ENCODE results near the gene IL31. TPM values are rescaled to one million over a fixed set of nuclear protein-coding genes. Genes with fewer than 3 reads are reported as not detected.
"Not testable (repeated sequence)": the region's sequence is repeated elsewhere in the genome, so short reads cannot be mapped to it uniquely, and the experiment has no call there.

IL31 gene
- total and polyA plus RNA-seq, 4 donors: not detected

DNA sequence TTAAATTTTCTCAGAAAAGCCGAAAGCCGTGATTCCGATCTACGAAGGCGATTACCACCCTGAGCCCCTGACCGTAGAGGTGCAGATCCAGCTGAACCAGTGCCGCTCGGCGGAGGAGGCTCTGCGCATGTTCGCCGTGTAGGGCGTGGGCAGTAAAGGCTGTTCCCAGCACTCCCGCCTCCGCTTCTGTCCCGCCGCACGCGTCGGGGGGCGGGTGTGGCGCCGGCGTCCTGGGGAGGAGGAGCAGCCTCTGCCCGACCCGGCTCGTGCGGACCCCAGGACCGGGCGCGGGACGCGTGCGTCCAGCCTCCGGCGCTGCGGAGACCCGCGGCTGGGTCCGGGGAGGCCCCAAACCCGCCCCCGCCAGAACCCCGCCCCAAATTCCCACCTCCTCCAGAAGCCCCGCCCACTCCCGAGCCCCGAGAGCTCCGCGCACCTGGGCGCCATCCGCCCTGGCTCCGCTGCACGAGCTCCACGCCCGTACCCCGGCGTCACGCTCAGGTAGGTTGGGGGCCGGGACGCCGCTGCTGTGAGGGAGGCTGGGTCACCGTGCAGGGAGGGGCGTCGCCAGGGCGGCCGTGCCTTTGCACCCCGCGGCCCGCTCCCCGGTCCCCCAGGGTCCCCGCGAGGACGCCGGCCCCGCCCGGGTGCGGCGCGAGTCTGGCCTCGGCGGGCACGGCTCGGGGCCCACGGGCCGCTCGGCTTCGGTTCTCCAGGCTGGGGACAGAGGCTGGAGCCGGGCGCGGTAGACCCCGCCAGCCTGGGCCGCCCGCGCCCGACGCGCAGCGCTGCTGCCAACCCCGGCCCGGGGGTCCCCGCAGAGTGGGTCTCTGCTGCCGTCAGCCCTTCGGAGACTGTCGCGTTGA, 29.5 kb upstream of the IL31 start, which contains the start of gene B3GNT4:
Gene B3GNT4 (plus strand): TSS at position 409 of the 866 bp plus-strand sequence. CDS start 910 bp downstream, outside the sequence.
- WGBS: 2% methylated on average over 104 of the region's 104 CpGs
- peaks cover 9 to 20% (median 12%) of the 10 kb centered on the region in 4 donors for H3K4me1 ChIP-seq (ENCODE audit: control insufficient read depth in 4 of 4, insufficient read depth in 4 of 4, low read length in 3 of 4)
- H3K9me3 ChIP-seq (ENCODE audit: control insufficient read depth in 4 of 4, low read length in 3 of 4): no peaks in the 10 kb centered on the region
- H3K4me3 ChIP-seq (ENCODE audit: low read depth in 1 of 3, low read length in 3 of 3): peak within 1 kb of the TSS in 2 of 3 donors; percentile 52 to 66
- peaks cover 3 to 16% (median 8%) of the 10 kb centered on the region in 4 donors for H3K36me3 ChIP-seq (ENCODE audit: control insufficient read depth in 4 of 4, insufficient read depth in 3 of 4, low read depth in 1 of 4, low read length in 3 of 4)
- peak; percentile 34 to 61 for TF ChIP-seq EGR1 (IDR thresholded peaks at IDR 0.05; ENCODE audit: low read depth in 2 of 2)
- TF ChIP-seq YY1 (IDR thresholded peaks at IDR 0.05): no peak
- H3K9ac ChIP-seq (ENCODE audit: low read depth in 1 of 2, low read length in 2 of 2): no peak within 1 kb of the TSS
- H3K27me3 ChIP-seq (ENCODE audit: control insufficient read depth in 4 of 4, insufficient read depth in 4 of 4, low read length in 3 of 4): peaks cover 0 to 4% (median 2%) of the 10 kb centered on the region in 4 donors
- no peak within 1 kb of the TSS for H3K27ac ChIP-seq (ENCODE audit: low read depth in 1 of 2, low read length in 2 of 2)
- DNase-seq (ENCODE audit: low spot score): no peak

DNA sequence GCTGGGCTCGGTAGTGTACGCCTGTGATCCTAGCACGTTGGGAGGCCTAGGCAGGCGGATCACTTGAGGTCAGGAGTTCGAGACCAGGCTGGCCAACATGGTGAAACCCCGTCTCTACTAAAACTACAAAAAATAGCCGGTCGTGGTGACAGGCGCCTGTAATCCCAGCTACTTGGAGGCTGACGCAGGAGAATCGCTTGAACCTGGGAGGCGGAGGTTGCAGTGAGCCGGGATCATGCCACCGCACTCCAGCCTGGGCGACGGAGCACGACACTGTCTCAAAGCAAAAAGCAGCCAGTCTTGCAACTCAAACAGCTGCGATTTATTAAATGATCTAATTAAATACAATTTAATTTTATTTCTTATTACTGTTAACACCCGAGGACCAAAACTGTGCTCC, 28.8 kb upstream of the IL31 start:
- not testable (repeated sequence) for DNase-seq (ENCODE audit: low spot score)

DNA sequence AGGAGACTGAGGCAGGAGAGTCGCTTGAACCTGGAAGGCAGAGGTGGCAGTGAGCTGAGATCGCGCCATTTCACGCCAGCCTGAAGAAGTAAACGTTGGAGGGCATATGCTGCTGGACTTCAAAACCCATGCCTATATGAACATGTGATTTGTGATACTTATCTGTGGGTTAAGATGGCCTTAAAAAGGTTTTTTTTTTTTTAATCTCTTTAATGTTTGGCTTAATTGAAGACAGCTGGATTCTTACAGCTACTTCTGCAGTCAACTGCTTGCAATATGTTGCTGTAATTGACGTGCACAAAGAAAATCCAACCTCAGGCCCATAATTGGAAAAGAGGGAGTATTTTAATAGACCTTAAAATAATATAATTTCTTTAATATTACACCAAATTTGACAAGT, 28.0 kb upstream of the IL31 start:
- peaks cover 0 to 4% (median 2%) of the 10 kb centered on the region in 4 donors for H3K27me3 ChIP-seq (ENCODE audit: control insufficient read depth in 4 of 4, insufficient read depth in 4 of 4, low read length in 3 of 4)
- WGBS: 97% methylated on average over 6 of the region's 6 CpGs
- no peak overlapping the region for H3K4me3 ChIP-seq (ENCODE audit: low read depth in 1 of 3, low read length in 3 of 3)
- no peak for TF ChIP-seq YY1 (IDR thresholded peaks at IDR 0.05)
- no peak for TF ChIP-seq JUND (IDR thresholded peaks at IDR 0.05)
- TF ChIP-seq FOXA2 (IDR thresholded peaks at IDR 0.05): no peak
- TF ChIP-seq ATF3 (IDR thresholded peaks at IDR 0.05): no peak
- TF ChIP-seq, protein P1, sequence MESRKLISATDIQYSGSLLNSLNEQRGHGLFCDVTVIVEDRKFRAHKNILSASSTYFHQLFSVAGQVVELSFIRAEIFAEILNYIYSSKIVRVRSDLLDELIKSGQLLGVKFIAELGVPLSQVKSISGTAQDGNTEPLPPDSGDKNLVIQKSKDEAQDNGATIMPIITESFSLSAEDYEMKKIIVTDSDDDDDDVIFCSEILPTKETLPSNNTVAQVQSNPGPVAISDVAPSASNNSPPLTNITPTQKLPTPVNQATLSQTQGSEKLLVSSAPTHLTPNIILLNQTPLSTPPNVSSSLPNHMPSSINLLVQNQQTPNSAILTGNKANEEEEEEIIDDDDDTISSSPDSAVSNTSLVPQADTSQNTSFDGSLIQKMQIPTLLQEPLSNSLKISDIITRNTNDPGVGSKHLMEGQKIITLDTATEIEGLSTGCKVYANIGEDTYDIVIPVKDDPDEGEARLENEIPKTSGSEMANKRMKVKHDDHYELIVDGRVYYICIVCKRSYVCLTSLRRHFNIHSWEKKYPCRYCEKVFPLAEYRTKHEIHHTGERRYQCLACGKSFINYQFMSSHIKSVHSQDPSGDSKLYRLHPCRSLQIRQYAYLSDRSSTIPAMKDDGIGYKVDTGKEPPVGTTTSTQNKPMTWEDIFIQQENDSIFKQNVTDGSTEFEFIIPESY (IDR thresholded peaks at IDR 0.05): no peak
- TF ChIP-seq FOXA1 (IDR thresholded peaks at IDR 0.05): no peak
- TF ChIP-seq MAX (IDR thresholded peaks at IDR 0.05): no peak
- TF ChIP-seq SP1 (IDR thresholded peaks at IDR 0.05): no peak
- TF ChIP-seq, protein P2, sequence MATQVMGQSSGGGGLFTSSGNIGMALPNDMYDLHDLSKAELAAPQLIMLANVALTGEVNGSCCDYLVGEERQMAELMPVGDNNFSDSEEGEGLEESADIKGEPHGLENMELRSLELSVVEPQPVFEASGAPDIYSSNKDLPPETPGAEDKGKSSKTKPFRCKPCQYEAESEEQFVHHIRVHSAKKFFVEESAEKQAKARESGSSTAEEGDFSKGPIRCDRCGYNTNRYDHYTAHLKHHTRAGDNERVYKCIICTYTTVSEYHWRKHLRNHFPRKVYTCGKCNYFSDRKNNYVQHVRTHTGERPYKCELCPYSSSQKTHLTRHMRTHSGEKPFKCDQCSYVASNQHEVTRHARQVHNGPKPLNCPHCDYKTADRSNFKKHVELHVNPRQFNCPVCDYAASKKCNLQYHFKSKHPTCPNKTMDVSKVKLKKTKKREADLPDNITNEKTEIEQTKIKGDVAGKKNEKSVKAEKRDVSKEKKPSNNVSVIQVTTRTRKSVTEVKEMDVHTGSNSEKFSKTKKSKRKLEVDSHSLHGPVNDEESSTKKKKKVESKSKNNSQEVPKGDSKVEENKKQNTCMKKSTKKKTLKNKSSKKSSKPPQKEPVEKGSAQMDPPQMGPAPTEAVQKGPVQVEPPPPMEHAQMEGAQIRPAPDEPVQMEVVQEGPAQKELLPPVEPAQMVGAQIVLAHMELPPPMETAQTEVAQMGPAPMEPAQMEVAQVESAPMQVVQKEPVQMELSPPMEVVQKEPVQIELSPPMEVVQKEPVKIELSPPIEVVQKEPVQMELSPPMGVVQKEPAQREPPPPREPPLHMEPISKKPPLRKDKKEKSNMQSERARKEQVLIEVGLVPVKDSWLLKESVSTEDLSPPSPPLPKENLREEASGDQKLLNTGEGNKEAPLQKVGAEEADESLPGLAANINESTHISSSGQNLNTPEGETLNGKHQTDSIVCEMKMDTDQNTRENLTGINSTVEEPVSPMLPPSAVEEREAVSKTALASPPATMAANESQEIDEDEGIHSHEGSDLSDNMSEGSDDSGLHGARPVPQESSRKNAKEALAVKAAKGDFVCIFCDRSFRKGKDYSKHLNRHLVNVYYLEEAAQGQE (IDR thresholded peaks at IDR 0.05): no peak
- TF ChIP-seq, protein P3, sequence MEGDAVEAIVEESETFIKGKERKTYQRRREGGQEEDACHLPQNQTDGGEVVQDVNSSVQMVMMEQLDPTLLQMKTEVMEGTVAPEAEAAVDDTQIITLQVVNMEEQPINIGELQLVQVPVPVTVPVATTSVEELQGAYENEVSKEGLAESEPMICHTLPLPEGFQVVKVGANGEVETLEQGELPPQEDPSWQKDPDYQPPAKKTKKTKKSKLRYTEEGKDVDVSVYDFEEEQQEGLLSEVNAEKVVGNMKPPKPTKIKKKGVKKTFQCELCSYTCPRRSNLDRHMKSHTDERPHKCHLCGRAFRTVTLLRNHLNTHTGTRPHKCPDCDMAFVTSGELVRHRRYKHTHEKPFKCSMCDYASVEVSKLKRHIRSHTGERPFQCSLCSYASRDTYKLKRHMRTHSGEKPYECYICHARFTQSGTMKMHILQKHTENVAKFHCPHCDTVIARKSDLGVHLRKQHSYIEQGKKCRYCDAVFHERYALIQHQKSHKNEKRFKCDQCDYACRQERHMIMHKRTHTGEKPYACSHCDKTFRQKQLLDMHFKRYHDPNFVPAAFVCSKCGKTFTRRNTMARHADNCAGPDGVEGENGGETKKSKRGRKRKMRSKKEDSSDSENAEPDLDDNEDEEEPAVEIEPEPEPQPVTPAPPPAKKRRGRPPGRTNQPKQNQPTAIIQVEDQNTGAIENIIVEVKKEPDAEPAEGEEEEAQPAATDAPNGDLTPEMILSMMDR (IDR thresholded peaks at IDR 0.05; ENCODE audit: low read depth, low read length, missing input control): no peak
- no peak overlapping the region for H3K27ac ChIP-seq (ENCODE audit: low read depth in 1 of 2, low read length in 2 of 2)
- no peaks in the 10 kb centered on the region for H3K9me3 ChIP-seq (ENCODE audit: control insufficient read depth in 4 of 4, low read length in 3 of 4)
- DNase-seq (ENCODE audit: low spot score): no peak
- no peak overlapping the region for H3K9ac ChIP-seq (ENCODE audit: low read depth in 1 of 2, low read length in 2 of 2)
- peaks cover 0 to under 1% (median 0%) of the 10 kb centered on the region in 4 donors for H3K36me3 ChIP-seq (ENCODE audit: control insufficient read depth in 4 of 4, insufficient read depth in 3 of 4, low read depth in 1 of 4, low read length in 3 of 4)
- H3K4me1 ChIP-seq (ENCODE audit: control insufficient read depth in 4 of 4, insufficient read depth in 4 of 4, low read length in 3 of 4): peaks cover 9 to 20% (median 12%) of the 10 kb centered on the region in 4 donors

More for the DNA sequence above, 28.8 kb upstream of the IL31 start:
- not testable (repeated sequence) for H3K9me3 ChIP-seq (ENCODE audit: control insufficient read depth in 4 of 4, low read length in 3 of 4); H3K36me3 ChIP-seq (ENCODE audit: control insufficient read depth in 4 of 4, insufficient read depth in 3 of 4, low read depth in 1 of 4, low read length in 3 of 4); H3K9ac ChIP-seq (ENCODE audit: low read depth in 1 of 2, low read length in 2 of 2); H3K27me3 ChIP-seq (ENCODE audit: control insufficient read depth in 4 of 4, insufficient read depth in 4 of 4, low read length in 3 of 4); H3K27ac ChIP-seq (ENCODE audit: low read depth in 1 of 2, low read length in 2 of 2)
- H3K4me1 ChIP-seq (ENCODE audit: control insufficient read depth in 4 of 4, insufficient read depth in 4 of 4, low read length in 3 of 4): peaks cover 9 to 20% (median 12%) of the 10 kb centered on the region in 4 donors
- WGBS: 68% methylated on average over 19 of the region's 19 CpGs
- H3K4me3 ChIP-seq (ENCODE audit: low read depth in 1 of 3, low read length in 3 of 3): peak overlapping the region in 2 of 3 donors; percentile 52 to 66

All from liver (tissue), 9 donors.